Cardiac septum (tissue), 1 donor: Measurements from ENCODE around the gene NTHL1. TPM values are rescaled to one million over a fixed set of nuclear protein-coding genes. Genes with fewer than 3 reads are reported as not detected.

Source experiments
- DNase-seq: peaks from one replicate; pipeline ENCODE4 v3.0.0-alpha.2; 2020; ENCODE audit warnings: low spot score
- intact Hi-C: fragments of 100-400 bp; cut with DNase I; formaldehyde crosslinking; loops from one replicate; pipeline ENCODE4 v1.14.0; 2022
- microRNA-seq: library from miRNA; unstranded; fragments of <30 nt; microRNA quantifications from one replicate; pipeline ENCODE4 v1.2.0, GENCODE V29; 2020
- total RNA-seq: library from RNA; stranded (reverse); fragmentation: NEBNext Ultra II Directional; extraction: Animal tissue kit (Norgen Biotek cat#: 25700); gene quantifications from one replicate; pipeline ENCODE4 v1.2.1, GENCODE V29; 2021
- donor health status: DM: no; HTN: no; CAD: no.

Gene NTHL1
- total RNA-seq, 1 donor from 2014 or later: 10.4 TPM

DNA sequence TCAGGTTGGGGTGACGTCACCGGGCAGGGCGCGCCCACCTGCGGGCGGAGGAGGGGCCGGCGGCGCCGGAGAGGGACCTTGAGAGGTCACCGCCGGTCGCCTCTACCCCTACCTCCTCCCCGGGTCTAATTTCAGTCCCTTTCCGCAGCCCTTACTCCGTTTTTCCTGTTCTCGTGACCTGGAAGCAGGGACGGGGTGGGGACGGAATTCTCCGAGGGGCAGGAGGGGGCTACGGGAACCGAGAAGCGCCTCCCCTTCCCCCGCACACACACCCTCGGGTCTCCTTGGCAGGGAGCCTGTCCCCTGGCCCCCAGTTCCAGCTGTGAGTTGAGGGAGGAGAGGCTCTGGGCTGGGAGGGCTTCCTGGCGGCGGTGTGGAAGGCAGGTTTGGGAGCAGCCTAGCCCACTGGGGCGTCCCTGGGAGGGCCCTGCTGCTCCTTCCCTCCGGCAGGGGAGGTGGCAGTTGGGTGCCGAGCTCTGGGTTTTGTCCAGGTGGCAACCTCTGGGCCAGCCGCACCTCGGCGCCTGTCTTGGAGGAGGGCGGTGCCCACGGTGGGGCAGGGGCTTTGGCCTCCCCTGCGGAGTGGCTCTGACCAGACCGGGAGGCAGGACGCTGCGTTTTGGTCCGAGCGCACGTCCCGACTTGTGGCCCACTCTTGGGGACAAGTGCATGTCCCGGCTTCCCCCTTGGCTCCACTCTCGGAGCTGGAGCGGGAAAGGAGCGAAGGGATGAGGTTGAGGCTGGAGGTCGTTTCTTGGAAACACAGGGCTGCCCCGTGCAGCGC is 57.1 kb downstream of the NTHL1 start:
- no peak for DNase-seq
- intact Hi-C loops: no loop called here

DNA sequence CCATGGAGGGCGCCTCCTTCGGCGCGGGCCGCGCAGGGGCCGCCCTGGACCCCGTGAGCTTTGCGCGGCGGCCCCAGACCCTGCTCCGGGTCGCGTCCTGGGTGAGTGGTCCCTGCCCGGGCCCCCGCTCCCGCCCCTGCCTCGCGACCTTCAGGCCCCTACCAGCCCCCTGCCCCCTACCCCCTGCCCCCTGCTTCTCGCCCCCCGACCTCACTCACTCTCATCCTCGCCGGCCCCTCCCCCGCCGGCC is 57.6 kb downstream of the NTHL1 start:
- intact Hi-C loops: no loop called here
- DNase-seq: no peak

Small RNA genes lying within 50 kb of the gene (microRNA-seq; reads per million reads assigned to microRNA genes)
- gene MIR1225: not detected

Other genes starting within 250 kb of the NTHL1 start
- 166 TPM for gene HAGH, start 221.0 kb downstream of the NTHL1 start, total RNA-seq
- 20.5 TPM for gene FAHD1, start 220.6 kb downstream of the NTHL1 start, total RNA-seq
- not detected for gene MEIOB, start 175.7 kb downstream of the NTHL1 start, total RNA-seq
- gene HS3ST6, start 129.4 kb downstream of the NTHL1 start, total RNA-seq: not detected
- gene MSRB1, start 104.6 kb downstream of the NTHL1 start, total RNA-seq: 39.2 TPM
- gene RPL3L, start 93.1 kb downstream of the NTHL1 start, total RNA-seq: 202 TPM
- gene NDUFB10, start 88.3 kb downstream of the NTHL1 start, total RNA-seq: 390 TPM
- gene RPS2, start 83.0 kb downstream of the NTHL1 start, total RNA-seq: 702 TPM
- gene RNF151, start 81.0 kb downstream of the NTHL1 start, total RNA-seq: not detected
- gene TBL3, start 75.8 kb downstream of the NTHL1 start, total RNA-seq: 18.3 TPM
- gene NOXO1, start 66.4 kb downstream of the NTHL1 start, total RNA-seq: not detected
- 25.5 TPM for gene GFER, start 63.6 kb downstream of the NTHL1 start, total RNA-seq
- 1.8 TPM for gene SYNGR3, start 57.9 kb downstream of the NTHL1 start, total RNA-seq
- 21.9 TPM for gene ZNF598, start 38.0 kb downstream of the NTHL1 start, total RNA-seq
- gene NPW, start 28.0 kb downstream of the NTHL1 start, total RNA-seq: not detected
- 183 TPM for gene NHERF2, start 20.9 kb downstream of the NTHL1 start, total RNA-seq
- 73.3 TPM for gene TSC2, start 151 bp upstream of the NTHL1 start, total RNA-seq
- 178 TPM for gene PKD1, start 88.1 kb upstream of the NTHL1 start, total RNA-seq
- gene RAB26, start 100.8 kb upstream of the NTHL1 start, total RNA-seq: 2.2 TPM
- gene TRAF7, start 107.9 kb upstream of the NTHL1 start, total RNA-seq: 35.7 TPM
- gene CASKIN1, start 148.8 kb upstream of the NTHL1 start, total RNA-seq: 1.2 TPM
- 26.3 TPM for gene MLST8, start 157.6 kb upstream of the NTHL1 start, total RNA-seq
- gene BRICD5, start 163.0 kb upstream of the NTHL1 start, total RNA-seq: 7.0 TPM
- gene PGP, start 167.0 kb upstream of the NTHL1 start, total RNA-seq: 23.4 TPM
- 13.7 TPM for gene E4F1, start 175.8 kb upstream of the NTHL1 start, total RNA-seq
- gene DNASE1L2, start 188.6 kb upstream of the NTHL1 start, total RNA-seq: 0.57 TPM
- gene ECI1, start 203.8 kb upstream of the NTHL1 start, total RNA-seq: 139 TPM
- 106 TPM for gene RNPS1, start 220.3 kb upstream of the NTHL1 start, total RNA-seq